ENCODE measurements around the gene PRPF39.

Gene PRPF39, protein sequence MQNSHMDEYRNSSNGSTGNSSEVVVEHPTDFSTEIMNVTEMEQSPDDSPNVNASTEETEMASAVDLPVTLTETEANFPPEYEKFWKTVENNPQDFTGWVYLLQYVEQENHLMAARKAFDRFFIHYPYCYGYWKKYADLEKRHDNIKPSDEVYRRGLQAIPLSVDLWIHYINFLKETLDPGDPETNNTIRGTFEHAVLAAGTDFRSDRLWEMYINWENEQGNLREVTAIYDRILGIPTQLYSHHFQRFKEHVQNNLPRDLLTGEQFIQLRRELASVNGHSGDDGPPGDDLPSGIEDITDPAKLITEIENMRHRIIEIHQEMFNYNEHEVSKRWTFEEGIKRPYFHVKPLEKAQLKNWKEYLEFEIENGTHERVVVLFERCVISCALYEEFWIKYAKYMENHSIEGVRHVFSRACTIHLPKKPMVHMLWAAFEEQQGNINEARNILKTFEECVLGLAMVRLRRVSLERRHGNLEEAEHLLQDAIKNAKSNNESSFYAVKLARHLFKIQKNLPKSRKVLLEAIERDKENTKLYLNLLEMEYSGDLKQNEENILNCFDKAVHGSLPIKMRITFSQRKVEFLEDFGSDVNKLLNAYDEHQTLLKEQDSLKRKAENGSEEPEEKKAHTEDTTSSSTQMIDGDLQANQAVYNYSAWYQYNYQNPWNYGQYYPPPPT

DNA sequence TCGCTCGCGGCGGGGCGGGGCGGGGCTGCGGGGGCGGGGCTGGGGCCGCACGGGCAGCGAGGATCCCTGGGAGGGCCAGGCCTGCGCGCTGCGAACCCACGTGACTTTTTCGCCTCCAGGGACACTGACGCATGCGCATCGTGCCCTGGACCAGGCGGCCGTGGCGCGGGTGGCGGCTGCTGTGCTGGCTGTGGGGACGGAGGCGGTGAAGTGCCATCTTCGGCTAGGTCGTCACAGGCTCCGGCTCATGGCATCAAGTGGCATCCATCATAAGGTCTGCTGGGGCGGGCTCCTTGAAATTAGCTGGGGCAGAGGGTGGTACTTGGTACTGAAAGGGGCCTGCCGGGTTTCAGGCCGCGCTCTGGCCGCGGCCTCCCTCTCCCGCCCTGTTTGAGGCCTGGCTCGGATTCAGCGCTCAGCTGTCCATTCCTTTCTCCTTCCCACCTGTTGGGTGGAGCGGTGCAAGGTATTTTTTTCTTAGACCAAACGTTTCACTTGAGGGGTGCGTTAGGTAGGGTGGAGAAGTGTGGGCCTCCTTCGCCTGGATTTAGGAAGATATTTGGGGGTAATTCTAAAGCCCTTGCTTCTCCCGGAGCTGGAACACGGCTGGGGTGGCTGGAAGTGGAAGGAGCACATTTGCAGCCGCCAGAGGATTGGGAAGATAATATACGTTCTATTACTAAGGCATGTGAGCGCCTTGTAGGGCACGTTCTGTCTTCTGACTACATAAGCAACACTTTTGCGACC lies at the start of gene PRPF39:
Gene PRPF39, plus strand, starts transcription at position 141 of the 747 bp plus-strand sequence. CDS start 11,124 bp downstream, outside the sequence.
- TF ChIP-seq, protein P1, sequence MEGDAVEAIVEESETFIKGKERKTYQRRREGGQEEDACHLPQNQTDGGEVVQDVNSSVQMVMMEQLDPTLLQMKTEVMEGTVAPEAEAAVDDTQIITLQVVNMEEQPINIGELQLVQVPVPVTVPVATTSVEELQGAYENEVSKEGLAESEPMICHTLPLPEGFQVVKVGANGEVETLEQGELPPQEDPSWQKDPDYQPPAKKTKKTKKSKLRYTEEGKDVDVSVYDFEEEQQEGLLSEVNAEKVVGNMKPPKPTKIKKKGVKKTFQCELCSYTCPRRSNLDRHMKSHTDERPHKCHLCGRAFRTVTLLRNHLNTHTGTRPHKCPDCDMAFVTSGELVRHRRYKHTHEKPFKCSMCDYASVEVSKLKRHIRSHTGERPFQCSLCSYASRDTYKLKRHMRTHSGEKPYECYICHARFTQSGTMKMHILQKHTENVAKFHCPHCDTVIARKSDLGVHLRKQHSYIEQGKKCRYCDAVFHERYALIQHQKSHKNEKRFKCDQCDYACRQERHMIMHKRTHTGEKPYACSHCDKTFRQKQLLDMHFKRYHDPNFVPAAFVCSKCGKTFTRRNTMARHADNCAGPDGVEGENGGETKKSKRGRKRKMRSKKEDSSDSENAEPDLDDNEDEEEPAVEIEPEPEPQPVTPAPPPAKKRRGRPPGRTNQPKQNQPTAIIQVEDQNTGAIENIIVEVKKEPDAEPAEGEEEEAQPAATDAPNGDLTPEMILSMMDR (conservative IDR thresholded peaks at IDR 0.05; ENCODE audit: low read depth, low read length), result no peak
- DNase-seq (ENCODE audit: low read depth), result peak; percentile 63
- peak within 1 kb of the TSS; percentile 86 for H3K4me3 ChIP-seq (ENCODE audit: low read length)

DNA sequence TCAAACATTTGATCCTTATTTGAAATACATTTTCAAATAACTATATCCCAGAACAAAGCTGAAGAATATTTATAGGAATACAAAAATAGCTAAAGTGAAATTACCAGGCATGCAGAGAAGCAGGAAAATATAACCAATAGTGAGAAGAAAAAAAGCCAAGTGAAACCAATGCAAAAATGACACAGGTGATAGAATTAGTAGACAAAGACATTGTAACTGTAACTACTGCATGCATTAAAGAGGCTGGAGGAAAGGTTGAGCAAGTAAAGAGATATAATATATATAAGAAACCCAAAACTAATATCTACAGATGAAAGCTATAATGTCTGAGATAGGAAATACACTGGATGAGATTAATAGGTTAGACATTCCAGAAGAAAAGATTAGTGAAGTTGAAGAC lies 49.2 kb upstream of the PRPF39 start:
- TF ChIP-seq, protein P1 (conservative IDR thresholded peaks at IDR 0.05; ENCODE audit: low read depth, low read length), result no peak
- H3K4me3 ChIP-seq (ENCODE audit: low read length), result no peak overlapping the region
- DNase-seq (ENCODE audit: low read depth), result no peak

DNA sequence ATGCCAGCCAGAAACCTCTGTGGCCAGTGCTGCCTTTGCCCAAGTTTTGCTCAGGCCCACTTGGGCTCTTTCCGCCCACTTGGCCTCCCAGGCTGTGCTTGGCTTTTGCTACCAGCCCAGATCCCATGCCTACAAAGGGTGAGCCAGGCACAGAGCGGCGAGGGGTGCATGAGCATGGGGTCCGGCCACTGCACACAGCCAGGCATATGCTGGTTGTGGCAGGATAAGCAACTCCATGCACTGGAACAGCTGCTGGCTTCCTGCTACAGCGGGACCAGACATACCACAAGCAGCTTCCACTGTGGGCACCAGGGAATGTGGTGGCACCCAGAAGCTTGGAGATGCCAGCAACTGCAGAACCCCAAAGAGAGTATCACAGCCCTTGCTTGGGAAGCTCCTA lies 45.7 kb upstream of the PRPF39 start:
- TF ChIP-seq, protein P1 (conservative IDR thresholded peaks at IDR 0.05; ENCODE audit: low read depth, low read length), result no peak
- H3K4me3 ChIP-seq (ENCODE audit: low read length), result no peak overlapping the region
- DNase-seq (ENCODE audit: low read depth), result no peak

DNA sequence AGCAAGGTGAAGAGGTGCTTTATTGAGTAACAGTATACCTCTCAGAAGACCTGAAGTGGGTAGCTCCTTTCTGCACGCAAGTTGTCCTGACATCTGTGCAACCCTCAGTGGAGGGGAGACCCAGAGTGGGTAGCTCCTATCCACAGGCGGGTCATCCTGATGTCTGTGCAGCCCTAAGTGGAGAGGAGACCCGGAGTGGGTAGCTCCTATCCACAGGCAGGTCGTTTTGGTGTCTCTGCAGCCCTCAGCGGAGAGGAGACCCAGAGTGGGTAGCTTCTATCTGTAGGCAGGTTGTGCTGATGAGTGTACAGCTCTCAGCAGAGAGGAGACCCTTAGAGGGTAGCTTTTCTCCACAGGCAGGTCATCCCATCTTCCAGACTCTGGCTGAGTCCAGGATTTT lies 45.1 kb upstream of the PRPF39 start:
- TF ChIP-seq, protein P1 (conservative IDR thresholded peaks at IDR 0.05; ENCODE audit: low read depth, low read length), result no peak
- DNase-seq (ENCODE audit: low read depth), result no peak
- H3K4me3 ChIP-seq (ENCODE audit: low read length), result no peak overlapping the region

DNA sequence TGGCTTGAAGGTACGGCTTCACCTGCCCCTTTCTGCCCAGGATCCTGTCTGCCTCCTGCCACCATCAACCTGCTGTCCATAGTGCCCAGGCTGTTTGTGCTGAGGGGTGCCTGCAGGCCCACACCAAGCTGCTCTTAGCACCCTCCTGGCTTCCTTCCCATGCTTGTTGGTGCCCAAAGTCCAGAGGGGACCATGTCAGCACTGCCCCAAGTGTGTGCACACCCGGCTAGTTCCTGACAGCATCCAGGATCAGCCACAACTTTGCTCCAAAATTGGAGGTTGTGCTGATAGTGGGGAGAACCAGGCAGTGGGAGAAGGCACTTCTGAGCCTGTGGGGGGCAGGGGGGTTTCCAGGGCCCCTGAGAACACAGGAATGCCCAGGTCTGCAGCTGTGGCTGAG lies 44.5 kb upstream of the PRPF39 start:
- TF ChIP-seq, protein P1 (conservative IDR thresholded peaks at IDR 0.05; ENCODE audit: low read depth, low read length), result no peak
- no peak for DNase-seq (ENCODE audit: low read depth)
- no peak overlapping the region for H3K4me3 ChIP-seq (ENCODE audit: low read length)

DNA sequence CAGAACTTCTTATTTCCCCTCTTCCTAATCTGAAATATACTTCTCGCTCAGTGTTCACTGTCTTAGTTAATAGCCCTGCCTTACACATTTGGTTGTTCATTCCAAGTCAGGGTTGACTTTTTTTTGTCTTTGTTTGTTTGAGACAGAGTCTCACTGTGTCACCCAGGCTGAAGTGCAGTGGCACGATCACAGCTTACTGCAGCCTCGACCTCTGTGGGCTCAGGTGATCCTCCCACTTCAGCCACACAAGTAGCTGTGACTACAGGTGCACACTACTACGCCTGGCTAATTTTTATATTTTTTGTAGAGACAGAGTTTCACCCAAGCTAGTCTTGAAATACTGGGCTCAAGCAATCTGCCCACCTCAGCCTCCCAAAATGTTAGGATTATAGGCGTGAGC lies 42.3 kb upstream of the PRPF39 start:
- H3K4me3 ChIP-seq (ENCODE audit: low read length), result no peak overlapping the region
- no peak for DNase-seq (ENCODE audit: low read depth)
- TF ChIP-seq, protein P1 (conservative IDR thresholded peaks at IDR 0.05; ENCODE audit: low read depth, low read length), result no peak

Measured in retinal pigment epithelial cell (primary cell).